Keratinocyte (primary cell): ENCODE measurements around the gene DGKD. TPM values are rescaled to one million over a fixed set of nuclear protein-coding genes. Genes with fewer than 3 reads are reported as not detected.

Experiments used
- DNase-seq: peaks from one replicate; pipeline ENCODE4 v3.0.0-alpha.2; 2011; ENCODE audit warnings: low read depth, missing footprints, low spot score
- FAIRE-seq: peaks from 2 replicates; lab custom pipeline; 2011; peaks lifted over from hg19 to GRCh38; lab: Jason Lieb, UNC
- H2AFZ ChIP-seq: 2 replicates; pipeline ENCODE4 v1.6.0; 2012; ENCODE audit warnings: low read length, control low read depth, inconsistent platforms; ENCODE audit not compliant: control insufficient read depth
- H3K27ac ChIP-seq: 2 replicates; pipeline ENCODE4 v1.5.1; 2011; ENCODE audit warnings: low read length; ENCODE audit not compliant: control insufficient read depth, insufficient read depth
- H3K27me3 ChIP-seq: 3 replicates; pipeline ENCODE4 v1.6.0; 2011; ENCODE audit warnings: low read length; ENCODE audit not compliant: control insufficient read depth, insufficient read depth; ENCODE audit errors: extremely low read depth
- H3K36me3 ChIP-seq, 2 experiments: 2 replicates in 1 of 2; 3 replicates in 1 of 2; pipeline ENCODE4 v1.5.1; 2011; ENCODE audit warnings: low read length in 2 of 2, mild to moderate bottlenecking in 1 of 2; ENCODE audit not compliant: control insufficient read depth in 2 of 2, insufficient read depth in 2 of 2; ENCODE audit errors: extremely low read depth in 1 of 2
- H3K4me1 ChIP-seq: 3 replicates; pipeline ENCODE4 v1.5.1; 2011; ENCODE audit warnings: low read length; ENCODE audit not compliant: control insufficient read depth, insufficient read depth; ENCODE audit errors: extremely low read depth
- H3K4me2 ChIP-seq: 3 replicates; pipeline ENCODE4 v1.6.0; 2011; ENCODE audit warnings: low read depth, low read length; ENCODE audit not compliant: control insufficient read depth, insufficient read depth; ENCODE audit errors: extremely low read depth
- H3K4me3 ChIP-seq, 3 experiments: fragments of 200-600 bp in 1 of 3; sonication (generic) in 1 of 3; 2 replicates in 2 of 3; 3 replicates in 1 of 3; pipeline ENCODE4 v1.5.1; 2011 to 2016; ENCODE audit warnings: low read length in 3 of 3, mild to moderate bottlenecking in 3 of 3, control low read depth in 2 of 3, inconsistent platforms in 1 of 3, low read depth in 1 of 3, mixed read lengths in 1 of 3, mixed run types in 1 of 3, moderate library complexity in 1 of 3; ENCODE audit not compliant: control insufficient read depth in 2 of 3, insufficient read depth in 2 of 3; ENCODE audit errors: extremely low read depth in 1 of 3
- H3K79me2 ChIP-seq: 2 replicates; pipeline ENCODE4 v1.6.0; 2012; ENCODE audit warnings: low read length; ENCODE audit not compliant: control insufficient read depth, insufficient read depth
- H3K9ac ChIP-seq: 3 replicates; pipeline ENCODE4 v1.6.0; 2011; ENCODE audit warnings: low read length; ENCODE audit not compliant: control insufficient read depth, insufficient read depth; ENCODE audit errors: extremely low read depth
- H3K9me1 ChIP-seq: 3 replicates; pipeline ENCODE4 v1.6.0; 2011; ENCODE audit warnings: low read length; ENCODE audit not compliant: control insufficient read depth, insufficient read depth; ENCODE audit errors: extremely low read depth
- H3K9me3 ChIP-seq: 2 replicates; pipeline ENCODE4 v1.5.1; 2012; ENCODE audit warnings: low read depth, low read length; ENCODE audit not compliant: control insufficient read depth
- H4K20me1 ChIP-seq: 3 replicates; pipeline ENCODE4 v1.6.0; 2011; ENCODE audit warnings: low read length; ENCODE audit not compliant: control insufficient read depth, insufficient read depth; ENCODE audit errors: extremely low read depth
- EZH2 ChIP-seq: IDR thresholded peaks from one replicate; pipeline ENCODE4 v1.6.1; 2012; ENCODE audit warnings: inconsistent platforms, mild to moderate bottlenecking, low read length, moderate library complexity
- dilution Hi-C: fragments of 300-500 bp; cut with MboI; formaldehyde crosslinking; loops from one replicate; pipeline ENCODE4 v1.7.0; 2020; ENCODE audit warnings: low sequenced_read_pairs; ENCODE audit not compliant: extremely low pct_ligation_motif_present
- polyA plus RNA-seq, 5 experiments: library from polyadenylated mRNA; depleted of rRNA in 3 of 5; stranded (reverse) in 3 of 5; stranded (forward) in 1 of 5; unstranded in 1 of 5; fragments of >200 nt; gene quantifications; 1 replicate in 1 of 5; 2 replicates in 3 of 5; 3 replicates in 1 of 5; pipeline versions ENCODE4 v1.2.1 to v1.2.3, GENCODE V29; 2011 to 2012; ENCODE audit warnings: missing spikeins in 2 of 5, low read depth in 1 of 5, low replicate concordance in 1 of 5
- TF ChIP-seq, protein P1 (sequence below), 3 experiments: IDR thresholded peaks in 1 of 3; conservative IDR thresholded peaks in 1 of 3; optimal IDR thresholded peaks in 1 of 3; 2 replicates in 2 of 3; 3 replicates in 1 of 3; pipeline versions ENCODE3 to v1.5.1; 2011; ENCODE audit warnings: low read length in 3 of 3, mild to moderate bottlenecking in 3 of 3, moderate library complexity in 2 of 3, control low read depth in 1 of 3, inconsistent platforms in 1 of 3; ENCODE audit not compliant: insufficient read depth in 2 of 3; ENCODE audit errors: extremely low read depth in 1 of 3

Gene DGKD
- polyA plus RNA-seq, 1 donor (not counting 4 experiments of a cell fraction or from before 2014, with no cell fraction given), result 6.1 TPM

DNA sequence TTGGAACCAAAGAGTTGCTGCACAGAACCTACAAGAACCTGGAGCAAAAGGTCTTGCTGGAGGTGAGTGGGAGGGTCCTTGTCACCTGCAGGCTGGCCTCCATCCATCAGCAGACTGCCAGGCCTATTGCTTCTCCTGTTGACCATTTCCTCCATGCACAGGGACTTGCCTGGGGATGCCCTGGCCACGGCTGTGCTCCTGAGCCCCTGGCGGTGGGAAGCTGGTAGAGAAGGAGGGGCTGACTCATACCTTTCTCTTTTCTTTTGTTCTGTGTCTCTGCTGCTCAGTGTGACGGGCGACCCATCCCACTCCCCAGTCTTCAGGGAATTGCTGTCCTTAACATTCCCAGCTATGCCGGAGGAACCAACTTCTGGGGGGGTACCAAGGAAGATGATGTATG, 102.6 kb downstream of the DGKD start:
- H3K4me3 ChIP-seq, result no peak overlapping the region
- dilution Hi-C loops, result no loop called here
- peaks cover 11 to 12% of the 10 kb centered on the region in 2 experiments for H3K36me3 ChIP-seq
- no peak for FAIRE-seq
- DNase-seq, result no peak
- TF ChIP-seq EZH2, result no peak
- TF ChIP-seq, protein P1, sequence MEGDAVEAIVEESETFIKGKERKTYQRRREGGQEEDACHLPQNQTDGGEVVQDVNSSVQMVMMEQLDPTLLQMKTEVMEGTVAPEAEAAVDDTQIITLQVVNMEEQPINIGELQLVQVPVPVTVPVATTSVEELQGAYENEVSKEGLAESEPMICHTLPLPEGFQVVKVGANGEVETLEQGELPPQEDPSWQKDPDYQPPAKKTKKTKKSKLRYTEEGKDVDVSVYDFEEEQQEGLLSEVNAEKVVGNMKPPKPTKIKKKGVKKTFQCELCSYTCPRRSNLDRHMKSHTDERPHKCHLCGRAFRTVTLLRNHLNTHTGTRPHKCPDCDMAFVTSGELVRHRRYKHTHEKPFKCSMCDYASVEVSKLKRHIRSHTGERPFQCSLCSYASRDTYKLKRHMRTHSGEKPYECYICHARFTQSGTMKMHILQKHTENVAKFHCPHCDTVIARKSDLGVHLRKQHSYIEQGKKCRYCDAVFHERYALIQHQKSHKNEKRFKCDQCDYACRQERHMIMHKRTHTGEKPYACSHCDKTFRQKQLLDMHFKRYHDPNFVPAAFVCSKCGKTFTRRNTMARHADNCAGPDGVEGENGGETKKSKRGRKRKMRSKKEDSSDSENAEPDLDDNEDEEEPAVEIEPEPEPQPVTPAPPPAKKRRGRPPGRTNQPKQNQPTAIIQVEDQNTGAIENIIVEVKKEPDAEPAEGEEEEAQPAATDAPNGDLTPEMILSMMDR (optimal IDR thresholded peaks at IDR 0.05 in 1 of 3, IDR thresholded peaks at IDR 0.05 in 1 of 3, conservative IDR thresholded peaks at IDR 0.05 in 1 of 3; ENCODE audit: extremely low read depth in 1 of 3, insufficient read depth in 2 of 3, low read length in 3 of 3), result no peak
- H3K9me3 ChIP-seq, result no peaks in the 10 kb centered on the region
- no peaks in the 10 kb centered on the region for H3K4me1 ChIP-seq
- no peaks in the 10 kb centered on the region for H3K27me3 ChIP-seq
- H3K4me2 ChIP-seq, result no peak overlapping the region
- H3K9me1 ChIP-seq, result no peaks in the 10 kb centered on the region
- H2AFZ ChIP-seq, result no peak overlapping the region
- H4K20me1 ChIP-seq, result no peaks in the 10 kb centered on the region
- H3K79me2 ChIP-seq, result no peaks in the 10 kb centered on the region
- H3K9ac ChIP-seq, result no peak overlapping the region
- H3K27ac ChIP-seq, result no peak overlapping the region

- TF ChIP-seq, protein P1 (optimal IDR thresholded peaks at IDR 0.05 in 1 of 3, IDR thresholded peaks at IDR 0.05 in 1 of 3, conservative IDR thresholded peaks at IDR 0.05 in 1 of 3; ENCODE audit: extremely low read depth in 1 of 3, insufficient read depth in 2 of 3, low read length in 3 of 3), result no peak
- FAIRE-seq, result no peak
Measured at GRCh38 chr2:233457356-233457755, 103.1 kb downstream of the DGKD start.

More at GRCh38 chr2:233457356-233457755, 103.1 kb downstream of the DGKD start:
- H3K4me3 ChIP-seq, result no peak overlapping the region
- no peak overlapping the region for H2AFZ ChIP-seq
- no peaks in the 10 kb centered on the region for H3K9me3 ChIP-seq
- H4K20me1 ChIP-seq, result no peaks in the 10 kb centered on the region
- no peaks in the 10 kb centered on the region for H3K27me3 ChIP-seq
- DNase-seq, result no peak
- H3K9ac ChIP-seq, result no peak overlapping the region
- no peaks in the 10 kb centered on the region for H3K79me2 ChIP-seq
- no peaks in the 10 kb centered on the region for H3K9me1 ChIP-seq
- H3K27ac ChIP-seq, result no peak overlapping the region
- dilution Hi-C loops, result no loop called here
- peaks cover 12 to 14% of the 10 kb centered on the region in 2 experiments for H3K36me3 ChIP-seq
- H3K4me2 ChIP-seq, result no peak overlapping the region
- H3K4me1 ChIP-seq, result no peaks in the 10 kb centered on the region
